NCI-H2081 treated with DMSO at 0.1 percent for 48 hours (cell line): Measurements from ENCODE around the gene CUX1.

ENCODE experiments used
- DNase-seq: peaks from one replicate; lab custom pipeline; 2025; lab: John Stamatoyannopoulos, UW

CUX1 gene

DNA sequence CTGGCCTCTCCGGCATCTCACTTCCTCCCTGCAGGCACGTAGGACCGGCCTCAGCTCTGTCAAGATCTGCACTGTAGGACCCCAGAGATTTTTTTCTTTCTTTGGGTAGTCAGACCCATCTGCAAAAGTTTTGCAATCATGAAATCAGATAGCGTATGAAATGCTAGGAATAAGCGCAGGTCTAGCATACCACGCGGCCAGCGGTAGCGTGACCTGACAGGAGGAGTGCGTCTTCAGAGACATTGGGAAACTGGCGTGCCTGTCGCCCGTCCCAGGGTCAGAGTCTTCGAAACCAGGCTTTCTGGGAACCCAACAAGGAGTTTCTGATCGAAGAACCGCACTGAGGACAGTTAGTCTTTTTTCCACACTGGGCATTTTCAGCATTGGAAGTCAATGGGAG is 368.4 kb downstream of the CUX1 start:
- no peak for DNase-seq

DNA sequence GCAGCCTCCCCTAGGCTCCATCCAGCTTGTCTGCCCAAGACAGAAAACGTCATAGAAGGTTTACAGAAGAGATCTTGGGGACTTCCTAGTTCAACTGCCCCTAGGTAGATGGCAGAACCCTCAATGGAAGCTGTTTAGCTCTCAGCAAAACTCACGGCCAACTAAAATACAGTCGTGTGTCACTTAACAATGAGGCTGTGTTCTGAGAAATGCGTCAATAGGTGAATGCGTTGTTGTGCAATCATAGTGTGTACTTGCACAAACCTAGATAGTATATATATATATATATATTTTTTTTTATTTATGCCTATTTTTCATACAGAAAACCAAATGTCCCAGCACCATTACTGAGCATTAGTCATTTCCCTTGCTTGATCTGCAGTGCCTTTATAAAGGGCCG is 368.9 kb downstream of the CUX1 start:
- no peak for DNase-seq

DNA sequence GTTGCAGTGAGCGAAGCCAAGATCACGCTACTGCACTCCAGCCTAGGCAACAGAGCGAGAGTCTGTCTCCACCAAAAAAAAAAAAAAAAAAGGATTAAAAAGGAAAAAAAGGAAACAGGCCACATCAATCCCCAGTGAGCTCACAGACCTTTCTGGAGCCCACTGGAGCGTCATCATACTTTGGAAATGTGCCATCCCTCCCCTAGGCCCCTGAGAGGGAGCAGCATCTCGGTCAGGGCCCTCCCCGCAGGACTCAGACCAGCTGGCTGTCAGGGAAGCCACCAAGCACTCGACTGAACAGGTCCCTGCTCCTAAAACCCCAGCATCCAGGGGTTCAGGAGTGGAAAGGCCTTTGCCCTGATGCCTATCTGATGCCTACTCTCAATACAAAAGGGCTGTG is 371.3 kb downstream of the CUX1 start:
- DNase-seq = no peak

DNA sequence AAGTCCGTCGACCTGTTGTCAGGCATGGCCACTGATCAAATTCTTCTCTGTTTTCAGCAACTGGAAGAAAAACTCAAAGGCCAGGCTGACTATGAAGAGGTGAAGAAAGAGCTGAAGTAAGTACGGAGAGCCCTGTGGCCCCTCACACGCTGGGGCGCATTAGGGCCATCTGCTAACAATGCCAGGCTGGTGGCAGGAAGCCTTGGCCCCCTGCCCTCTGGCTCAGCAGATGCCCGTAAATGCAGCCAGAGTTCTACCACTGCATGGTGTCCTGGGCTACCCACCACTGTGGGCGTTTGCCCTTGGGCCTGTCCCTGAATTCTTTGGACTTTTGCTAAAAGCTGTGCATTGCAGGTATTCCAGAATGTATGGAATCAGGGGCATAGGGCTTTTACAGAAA is 372.3 kb downstream of the CUX1 start:
- no peak for DNase-seq

DNA sequence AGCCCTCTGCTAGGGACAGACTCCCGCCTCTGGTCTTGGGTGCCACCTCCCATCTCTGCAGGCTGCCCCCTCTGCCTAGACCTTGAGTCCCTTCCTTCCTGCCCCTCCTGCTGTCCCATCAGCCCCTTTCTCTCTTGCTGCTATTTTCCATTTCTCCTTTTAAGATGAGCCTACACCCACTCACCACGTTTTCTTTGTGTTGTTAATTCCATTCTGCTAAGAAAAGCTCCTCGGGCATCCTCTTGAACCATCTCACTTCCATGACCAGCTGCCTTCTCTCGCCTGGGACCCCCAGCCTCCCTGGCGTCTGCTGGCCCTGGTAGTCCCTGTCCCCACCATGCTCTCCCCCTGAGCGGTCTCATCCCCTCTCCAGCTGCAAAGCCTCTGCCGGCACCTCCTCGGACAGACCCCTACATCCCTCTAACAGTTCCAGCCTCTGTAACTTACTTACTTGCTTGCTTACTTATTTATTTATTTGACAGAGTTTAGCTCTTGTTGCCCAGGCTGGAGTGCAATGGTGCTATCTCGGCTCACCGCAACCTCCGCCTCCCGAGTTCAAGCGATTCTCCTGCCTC is 373.4 kb downstream of the CUX1 start:
- DNase-seq = no peak

DNA sequence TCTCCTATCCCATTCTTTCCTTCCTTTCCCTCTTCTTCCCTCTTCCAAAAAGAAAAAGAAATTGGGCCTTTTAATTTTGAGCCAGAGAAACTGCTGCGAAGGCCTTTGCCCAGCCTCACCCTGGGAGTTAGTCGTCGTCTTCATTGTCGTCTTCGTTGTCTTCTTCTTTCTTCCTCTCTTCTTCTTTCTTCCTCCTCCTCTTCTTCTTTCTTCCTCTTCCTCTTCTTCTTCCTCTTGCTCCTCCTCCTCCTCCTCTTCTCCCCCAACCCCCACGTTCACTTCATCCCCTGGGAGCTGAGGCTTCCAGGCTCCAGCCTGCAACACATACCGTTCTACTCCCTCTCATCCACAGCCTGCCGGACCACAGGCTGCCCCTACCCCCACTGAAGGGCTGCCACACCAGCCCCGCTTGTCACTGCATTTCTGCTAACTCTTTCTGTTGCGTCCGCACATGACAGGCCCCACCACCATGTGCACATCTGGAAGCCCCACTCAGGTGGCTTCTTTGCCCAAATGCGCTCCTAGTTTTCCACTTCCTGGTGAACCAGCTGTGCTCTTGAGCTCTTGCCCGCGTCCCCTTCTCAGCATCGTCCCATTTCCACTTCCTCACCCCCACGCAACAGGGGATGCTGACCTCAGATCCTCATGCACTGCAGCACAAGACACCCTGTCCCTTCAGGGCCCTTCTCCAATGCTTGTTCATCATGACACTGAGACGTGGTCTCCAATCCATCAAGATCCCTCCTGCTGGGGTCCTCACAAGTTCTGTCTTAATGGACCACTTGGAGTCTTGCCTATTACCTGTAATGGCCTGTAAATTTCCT is 374.3 kb downstream of the CUX1 start:
- DNase-seq = no peak

DNA sequence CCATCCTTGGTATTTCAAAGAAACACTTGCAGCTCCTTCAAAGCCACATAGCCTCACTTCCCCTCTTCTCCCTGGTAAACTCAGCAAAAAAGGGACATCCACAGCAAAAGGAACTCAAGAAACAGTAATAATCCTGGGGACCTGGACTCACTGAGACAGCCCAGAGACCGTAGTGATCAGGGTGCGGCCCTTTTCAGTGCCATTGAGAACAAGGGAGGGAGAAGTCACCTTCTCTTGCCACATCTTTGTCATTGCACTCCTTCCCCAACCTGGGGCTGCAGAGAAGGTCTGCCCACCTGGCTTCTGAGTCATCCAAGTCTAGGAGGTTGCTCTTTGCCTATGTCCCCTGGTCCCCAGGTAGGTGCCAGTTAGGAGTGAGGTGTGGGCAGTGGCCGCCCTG is 375.4 kb downstream of the CUX1 start:
- DNase-seq = no peak

DNA sequence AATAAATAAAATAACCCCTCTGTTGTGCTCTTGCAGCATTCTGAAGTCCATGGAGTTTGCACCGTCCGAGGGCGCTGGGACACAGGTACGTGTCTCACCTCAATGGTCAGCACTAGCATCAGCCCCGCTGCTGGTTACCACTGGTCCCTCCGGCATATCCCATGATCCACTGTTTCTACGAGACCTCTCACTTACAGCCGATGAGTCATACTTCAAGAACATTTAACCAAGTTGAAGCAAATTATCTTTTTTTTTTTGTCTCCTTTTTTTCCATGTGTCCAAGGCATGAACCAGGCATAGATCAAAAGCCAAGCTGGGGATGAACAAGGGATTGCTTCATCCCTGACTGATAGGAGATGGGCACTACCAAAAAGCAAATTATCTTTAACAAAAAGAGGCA is 376.4 kb downstream of the CUX1 start:
- no peak for DNase-seq

DNA sequence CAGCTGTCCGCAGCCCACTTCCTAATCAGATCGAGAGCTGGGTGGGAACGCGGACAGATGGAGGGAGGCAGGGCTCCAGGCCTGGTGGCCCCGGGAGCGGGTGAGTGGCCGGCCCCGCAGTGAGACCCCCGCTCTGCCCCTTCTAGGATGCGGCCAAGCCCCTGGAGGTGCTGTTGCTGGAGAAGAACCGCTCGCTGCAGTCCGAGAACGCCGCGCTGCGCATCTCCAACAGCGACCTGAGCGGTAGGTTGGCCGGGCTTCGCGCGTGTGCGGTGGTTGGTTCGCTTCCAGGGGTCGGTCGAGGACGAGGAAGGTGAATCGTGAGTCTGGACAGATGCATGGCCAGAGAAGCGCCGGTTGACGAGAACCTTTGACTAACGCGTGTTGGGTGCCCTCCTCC is 377.9 kb downstream of the CUX1 start:
- no peak for DNase-seq

DNA sequence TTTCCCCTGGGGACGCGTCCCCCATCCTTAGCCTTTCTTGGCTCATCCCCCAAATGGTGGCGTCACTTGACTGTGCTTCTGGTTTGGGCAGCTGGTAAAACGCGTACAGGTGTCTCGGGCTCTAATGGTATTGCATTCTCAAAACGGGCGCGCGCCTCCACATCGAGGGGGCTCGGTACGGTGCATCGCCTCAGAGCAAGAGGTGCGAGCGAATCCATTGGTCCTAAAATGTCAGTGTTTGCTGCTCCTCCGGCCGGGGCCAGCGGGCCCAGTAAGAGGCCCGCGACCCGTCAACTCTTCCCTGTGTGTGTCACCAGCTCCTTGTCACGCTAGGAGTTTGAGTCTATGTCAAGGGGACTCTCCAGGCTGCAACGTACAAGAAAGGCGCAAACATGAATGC is 378.6 kb downstream of the CUX1 start:
- no peak for DNase-seq

DNA sequence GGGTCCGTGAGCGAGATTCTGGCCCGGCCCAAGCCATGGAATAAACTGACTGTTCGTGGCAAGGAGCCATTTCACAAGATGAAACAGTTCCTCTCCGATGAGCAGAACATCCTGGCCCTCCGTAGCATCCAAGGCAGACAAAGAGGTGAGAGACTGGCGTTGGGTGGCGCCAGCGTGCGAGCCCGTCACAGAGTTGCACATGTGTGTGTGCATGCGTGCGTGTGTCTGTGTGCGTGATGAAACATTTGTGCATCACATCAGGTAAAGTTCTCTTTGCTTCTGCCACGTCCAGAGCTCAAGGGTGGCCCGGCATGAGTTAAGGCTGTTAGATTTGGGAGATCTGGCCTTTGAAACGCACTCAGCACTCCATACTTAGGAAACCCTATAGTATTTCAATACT is 379.7 kb downstream of the CUX1 start:
- DNase-seq = no peak

DNA sequence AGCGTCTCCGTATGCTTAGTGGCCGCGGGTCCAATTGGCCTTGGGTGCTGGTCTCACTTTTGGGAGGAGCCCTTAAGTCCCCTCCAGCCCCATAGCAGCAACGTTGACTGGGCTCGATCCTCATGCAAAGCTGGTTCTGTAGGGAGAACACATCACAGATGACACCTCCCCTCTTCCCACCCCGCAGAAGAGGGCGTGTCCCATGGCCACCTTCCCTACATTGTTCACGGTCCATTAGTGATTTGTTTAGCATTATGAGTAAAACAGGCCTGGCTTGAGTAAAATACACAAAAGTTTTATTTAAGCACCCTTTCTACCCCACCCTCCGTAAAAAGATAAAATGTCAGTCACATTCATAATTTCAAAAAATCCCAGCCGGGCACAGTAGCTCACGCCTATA is 380.2 kb downstream of the CUX1 start:
- no peak for DNase-seq

DNA sequence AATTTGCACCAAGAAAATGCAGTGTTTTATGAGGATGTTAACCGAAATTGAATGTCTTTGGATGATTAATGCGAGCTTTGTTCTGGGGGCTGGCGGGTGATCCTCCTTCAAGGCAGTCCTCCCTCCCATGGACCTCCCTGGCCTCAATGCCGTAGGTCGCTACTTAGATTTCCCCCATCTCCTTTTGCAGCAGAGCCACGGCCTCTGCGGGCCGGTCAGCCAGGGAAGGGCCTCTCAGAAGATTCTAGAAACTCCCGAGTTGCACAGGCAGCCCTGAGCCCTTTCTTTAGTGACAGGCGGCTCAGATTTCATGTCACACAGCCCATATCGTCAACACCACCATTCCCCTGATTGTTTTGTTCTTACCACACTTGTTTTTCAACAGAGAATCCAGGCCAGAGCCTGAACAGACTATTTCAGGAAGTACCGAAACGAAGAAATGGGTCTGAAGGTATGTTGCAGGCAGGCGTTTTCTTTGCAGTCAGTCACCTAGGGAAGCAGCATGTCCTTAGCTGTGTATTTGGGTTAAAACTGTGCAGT is 381.1 kb downstream of the CUX1 start:
- DNase-seq = no peak

DNA sequence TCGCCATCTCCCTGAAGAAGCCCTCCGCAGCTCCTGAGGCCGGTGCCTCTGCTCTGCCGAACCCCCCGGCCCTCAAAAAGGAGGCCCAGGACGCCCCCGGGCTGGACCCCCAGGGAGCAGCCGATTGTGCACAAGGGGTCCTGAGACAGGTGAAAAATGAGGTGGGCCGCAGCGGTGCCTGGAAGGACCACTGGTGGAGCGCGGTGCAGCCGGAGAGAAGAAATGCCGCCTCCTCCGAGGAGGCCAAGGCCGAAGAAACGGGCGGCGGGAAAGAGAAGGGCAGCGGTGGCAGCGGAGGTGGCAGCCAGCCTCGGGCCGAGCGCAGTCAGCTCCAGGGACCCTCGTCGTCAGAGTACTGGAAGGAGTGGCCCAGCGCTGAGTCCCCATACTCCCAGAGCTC is 384.1 kb downstream of the CUX1 start:
- DNase-seq = no peak

DNA sequence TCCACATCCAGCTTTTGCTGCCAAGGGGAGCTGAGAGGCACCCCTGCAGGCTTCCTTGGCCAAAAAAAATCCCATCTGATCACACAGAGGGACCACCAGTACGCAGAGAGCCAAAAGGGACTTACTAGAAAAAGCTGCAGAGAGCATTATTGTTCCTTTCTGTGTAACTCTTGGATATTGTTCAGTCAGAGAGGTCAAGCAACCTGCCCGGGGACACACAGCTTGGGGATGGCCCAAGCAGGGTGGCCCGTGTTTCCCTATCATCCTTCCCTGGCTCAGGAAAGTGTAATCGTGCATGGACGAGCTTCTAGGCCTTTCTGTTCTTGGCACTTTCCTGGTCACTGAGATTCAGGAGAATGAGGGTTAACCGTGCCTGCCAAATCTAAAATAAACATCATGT is 385.1 kb downstream of the CUX1 start:
- no peak for DNase-seq

DNA sequence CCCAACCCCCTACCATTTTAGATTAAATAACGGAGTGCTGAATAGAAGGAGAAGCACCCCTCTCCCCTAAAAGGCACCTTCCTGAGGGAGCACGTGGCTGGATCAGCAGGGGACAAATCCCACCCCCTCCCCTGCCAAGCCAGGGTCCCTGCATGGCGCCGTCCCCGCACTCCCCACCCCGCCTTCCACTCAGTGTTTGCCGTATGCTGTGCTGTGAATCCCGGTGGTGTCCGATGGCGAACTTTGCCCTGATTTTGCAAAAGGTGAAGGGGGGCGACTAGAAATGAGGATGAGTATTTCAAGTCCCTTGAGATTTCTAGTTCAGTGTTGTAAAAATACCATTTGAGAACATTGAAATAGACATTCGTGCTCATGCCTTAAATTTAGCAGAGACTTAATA is 385.8 kb downstream of the CUX1 start:
- DNase-seq = no peak

DNA sequence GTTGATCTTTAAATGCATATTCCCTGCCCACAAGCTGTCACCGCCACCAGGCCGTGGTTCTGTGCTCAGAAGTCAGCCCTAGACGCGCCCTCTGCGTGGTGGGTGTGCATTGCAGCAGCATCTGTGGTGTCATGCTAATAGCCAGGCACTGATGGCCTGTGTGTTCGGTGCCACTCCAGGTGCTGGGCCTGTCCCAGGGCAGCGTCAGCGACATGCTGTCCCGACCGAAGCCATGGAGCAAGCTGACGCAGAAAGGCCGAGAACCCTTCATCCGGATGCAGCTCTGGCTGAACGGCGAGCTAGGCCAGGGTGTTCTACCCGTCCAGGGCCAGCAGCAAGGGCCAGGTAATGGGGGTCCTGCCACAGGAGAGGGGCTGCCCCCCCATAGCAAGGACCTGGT is 386.8 kb downstream of the CUX1 start:
- no peak for DNase-seq

DNA sequence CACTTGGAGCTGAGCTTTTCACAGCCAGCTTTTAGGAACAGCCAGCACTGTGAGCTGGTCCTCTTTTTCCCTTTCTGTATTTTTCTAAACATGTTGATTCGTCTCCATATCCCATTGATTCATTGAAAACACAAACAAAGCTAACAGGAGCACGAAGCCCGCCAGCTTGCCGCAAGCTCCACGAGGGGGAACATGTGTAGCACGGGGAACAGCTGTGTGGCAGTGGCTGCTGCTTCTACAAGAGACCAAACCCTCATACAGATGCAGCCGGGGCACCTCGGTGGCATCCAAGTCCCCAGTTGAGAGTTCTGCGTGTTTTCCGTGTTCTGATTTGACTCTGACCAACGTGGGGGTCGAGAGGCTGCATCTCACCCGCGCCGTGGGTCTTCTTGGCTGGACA is 388.5 kb downstream of the CUX1 start:
- no peak for DNase-seq

DNA sequence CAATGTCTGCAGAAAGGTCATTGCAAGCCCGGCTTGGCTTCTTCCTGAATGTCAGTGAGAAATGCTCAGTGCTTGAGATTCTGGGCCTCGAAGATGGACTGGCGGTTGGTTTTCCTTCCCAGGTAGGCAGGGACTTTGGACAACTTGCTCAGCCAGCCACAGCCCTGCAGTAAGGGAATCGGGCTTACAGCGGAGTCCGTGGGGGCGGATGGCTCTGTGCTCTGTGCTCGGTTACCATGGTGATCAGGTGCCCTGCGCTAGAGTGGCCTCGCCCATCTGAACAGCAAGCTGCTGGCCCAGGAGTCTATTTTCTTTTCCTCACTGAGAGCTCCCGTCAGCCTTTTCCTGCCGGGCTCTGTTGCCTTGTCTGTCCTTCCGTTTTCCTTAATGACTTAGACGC is 391.4 kb downstream of the CUX1 start:
- no peak for DNase-seq

DNA sequence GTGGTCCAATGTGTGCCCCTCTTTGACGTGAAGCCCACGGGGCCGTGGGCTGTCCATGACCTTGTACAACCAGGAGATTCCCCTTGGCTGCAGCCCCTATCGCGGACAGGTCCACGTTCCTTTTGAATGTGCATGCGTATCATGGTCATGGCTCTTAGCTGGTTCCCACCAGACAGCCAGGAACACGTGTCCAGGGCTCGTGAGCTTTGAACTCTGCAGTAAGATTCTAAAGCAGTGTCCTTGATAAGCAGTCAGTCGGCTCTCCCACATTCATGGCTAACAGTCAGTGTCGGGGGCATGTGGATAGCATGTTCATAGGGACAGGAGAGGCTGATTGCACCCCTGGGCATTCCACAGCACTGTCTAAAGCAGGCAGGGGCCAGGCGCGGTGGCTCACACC is 393.4 kb downstream of the CUX1 start:
- no peak for DNase-seq

DNA sequence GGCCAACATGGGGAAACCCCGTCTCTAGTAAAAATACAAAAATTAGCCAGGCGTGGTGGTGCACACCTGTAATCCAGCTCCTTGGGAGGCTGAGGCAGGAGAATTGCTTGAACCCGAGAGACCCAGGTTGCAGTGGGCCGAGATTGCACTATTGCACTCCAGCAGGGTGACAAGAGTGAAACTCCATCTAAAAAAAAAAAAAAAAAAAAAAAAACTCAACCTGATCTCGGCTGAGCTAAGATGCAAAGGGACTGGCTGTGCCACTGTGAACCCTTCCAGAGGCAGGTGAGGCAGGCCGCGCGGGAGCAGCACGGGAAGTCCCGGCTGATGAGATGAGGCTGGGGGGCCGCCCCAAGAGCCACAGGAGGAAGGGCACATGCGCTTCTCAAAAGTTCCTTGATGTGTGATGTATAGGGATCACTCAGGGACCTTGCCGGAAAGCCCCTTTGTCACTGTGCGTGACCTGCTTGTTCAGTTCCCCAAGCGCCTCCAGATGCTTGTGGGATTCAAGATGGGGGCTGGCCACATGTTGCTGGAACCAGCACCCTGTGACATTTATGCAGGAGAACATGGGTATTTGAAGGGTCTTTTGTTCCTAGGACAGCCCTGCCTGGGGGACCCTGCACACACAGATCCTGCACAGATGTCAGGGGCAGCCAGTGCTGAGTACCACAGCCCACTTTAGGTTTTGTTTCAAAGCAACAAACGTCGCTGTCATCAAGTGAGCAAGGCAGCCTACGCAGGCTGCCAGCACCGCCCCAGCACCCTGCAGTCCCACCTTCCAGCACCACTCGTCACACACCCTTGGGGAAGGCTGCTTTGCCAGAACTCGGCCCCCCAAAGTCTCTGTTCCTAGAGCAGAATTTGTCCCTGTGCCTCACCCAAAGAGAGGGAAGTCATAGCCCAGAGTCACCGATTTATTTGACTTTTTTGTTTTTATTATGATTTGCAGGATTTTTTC is 394.4 kb downstream of the CUX1 start:
- DNase-seq = no peak

DNA sequence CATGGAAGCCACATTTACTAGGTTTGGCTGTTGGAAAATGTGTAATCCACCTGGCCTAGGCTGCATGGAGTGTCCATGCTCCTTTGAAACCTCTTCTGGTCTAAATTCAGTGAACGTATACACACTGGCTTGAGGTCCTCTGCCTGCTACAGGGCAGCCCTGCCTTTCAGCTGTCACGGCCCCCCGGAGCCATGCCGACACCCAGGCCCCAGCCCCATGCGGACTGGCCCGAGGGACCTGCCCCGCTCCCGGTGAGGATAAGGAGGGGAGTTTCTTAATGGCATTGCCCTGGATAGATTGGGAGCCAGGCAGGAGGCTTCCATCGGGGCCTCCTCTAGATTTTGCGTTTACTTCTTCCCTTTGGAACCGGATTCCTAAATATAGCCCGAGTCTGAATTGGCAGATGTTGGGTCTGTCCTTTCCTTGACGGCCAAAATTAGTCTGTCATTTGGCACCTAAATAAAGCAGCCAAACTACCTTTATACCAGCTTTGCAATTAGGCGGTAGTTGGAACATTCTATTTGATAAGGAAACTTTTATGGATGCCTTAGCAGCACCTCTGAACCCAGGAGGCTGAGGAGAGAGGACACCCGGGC is 397.1 kb downstream of the CUX1 start:
- DNase-seq = no peak
